Stimulated activated CD8-positive, alpha-beta memory T cell treated with anti-CD3 and anti-CD28 coated beads, Interleukin-7, amount 100 ng/mL, for 4 hours (primary cell): ENCODE results near the gene CFAP161.

ENCODE experiments used
- DNase-seq, 2 donors: peaks; one replicate each; pipeline ENCODE4 v3.0.0-alpha.2; 2020; ENCODE audit warnings: low read depth in 2 of 2

Gene CFAP161

GRCh38 chr15:81183439-81183775 is 49.3 kb downstream of the CFAP161 start:
- no peak for DNase-seq

- no peak for DNase-seq
Observed at GRCh38 chr15:81184188-81184587, 50.1 kb downstream of the CFAP161 start.

DNA sequence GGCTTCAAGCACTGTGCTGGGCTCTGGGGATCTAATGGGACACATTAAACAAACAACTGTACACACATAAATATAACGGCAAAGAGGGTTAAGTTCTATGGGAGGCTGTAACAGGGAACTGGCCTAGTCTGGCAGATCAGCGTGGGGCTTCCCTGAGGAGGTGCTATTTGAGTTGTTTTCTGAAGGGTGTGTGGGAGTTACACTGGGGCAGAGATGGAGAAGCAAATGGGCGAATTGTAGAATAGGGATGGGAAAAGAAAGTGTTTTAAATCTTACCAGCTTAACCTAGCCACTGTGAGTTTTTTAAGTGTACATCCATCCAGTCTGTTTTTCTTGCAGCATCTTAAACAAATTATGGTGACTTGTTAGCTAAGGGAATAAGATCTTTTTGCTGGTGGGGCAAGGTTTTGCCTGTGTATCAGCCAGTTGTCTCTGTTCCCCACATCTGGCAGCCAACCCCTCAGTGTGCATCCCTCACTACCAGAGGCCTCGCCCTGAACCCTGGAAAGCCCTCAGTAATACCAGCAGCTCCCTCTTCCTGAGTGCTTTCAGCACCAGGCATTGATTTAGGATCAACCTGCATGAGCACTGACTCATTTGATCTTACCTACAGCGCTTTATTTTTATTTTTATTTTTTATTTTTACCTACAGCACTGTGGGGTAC is 51.7 kb downstream of the CFAP161 start:
- DNase-seq = no peak

- no peak for DNase-seq
Observed at GRCh38 chr15:81188354-81188753, 54.3 kb downstream of the CFAP161 start.

- no peak for DNase-seq
Observed at GRCh38 chr15:81189583-81190283, 55.7 kb downstream of the CFAP161 start.

GRCh38 chr15:81190922-81191507 is 56.9 kb downstream of the CFAP161 start:
- no peak for DNase-seq

GRCh38 chr15:81191701-81192100 is 57.6 kb downstream of the CFAP161 start:
- no peak for DNase-seq

DNA sequence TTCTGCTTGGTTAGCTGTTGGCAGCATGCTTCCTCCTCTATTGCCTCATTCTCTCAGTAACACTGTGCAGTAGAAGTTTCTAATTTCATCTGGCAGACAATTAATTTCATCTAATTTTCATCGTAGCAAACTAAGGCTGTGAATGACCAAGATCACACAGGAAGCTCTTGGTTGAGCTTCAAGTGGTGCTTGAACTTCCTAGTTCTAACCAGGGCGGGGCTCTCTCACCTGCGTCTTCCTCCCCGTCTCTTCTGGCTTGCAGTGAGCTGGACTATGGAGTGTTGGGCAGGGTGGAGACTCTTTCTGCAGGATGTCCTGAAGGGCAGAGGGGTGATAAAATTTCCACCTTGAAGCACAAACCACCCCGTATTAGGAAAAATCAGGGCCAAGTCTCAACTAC is 60.7 kb downstream of the CFAP161 start:
- DNase-seq = no peak

DNA sequence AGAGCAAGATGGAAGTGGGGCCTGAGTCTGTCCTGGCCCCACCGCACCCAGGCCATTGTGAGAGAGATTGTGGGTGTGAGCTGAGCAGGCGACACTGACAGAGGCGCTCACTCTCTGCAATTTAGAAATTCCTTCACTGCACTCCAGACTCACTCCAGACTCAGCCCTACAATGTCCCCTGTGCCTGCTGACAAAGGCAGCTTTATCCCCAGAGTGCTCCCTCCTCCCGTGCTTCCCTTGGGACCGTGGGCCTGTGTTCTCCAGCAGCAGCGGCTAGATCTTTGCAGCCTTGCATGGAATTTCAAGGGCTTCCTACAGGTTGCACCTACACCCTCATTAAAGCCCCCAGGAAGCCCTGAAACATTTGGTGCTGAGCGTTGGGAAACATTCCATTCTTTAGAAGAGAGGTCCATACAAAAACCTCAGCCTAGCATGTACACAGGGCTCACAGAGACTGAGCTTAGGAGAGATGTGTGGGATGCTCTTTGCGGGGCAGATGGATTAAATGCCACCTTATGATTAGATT is 61.3 kb downstream of the CFAP161 start:
- no peak for DNase-seq

DNA sequence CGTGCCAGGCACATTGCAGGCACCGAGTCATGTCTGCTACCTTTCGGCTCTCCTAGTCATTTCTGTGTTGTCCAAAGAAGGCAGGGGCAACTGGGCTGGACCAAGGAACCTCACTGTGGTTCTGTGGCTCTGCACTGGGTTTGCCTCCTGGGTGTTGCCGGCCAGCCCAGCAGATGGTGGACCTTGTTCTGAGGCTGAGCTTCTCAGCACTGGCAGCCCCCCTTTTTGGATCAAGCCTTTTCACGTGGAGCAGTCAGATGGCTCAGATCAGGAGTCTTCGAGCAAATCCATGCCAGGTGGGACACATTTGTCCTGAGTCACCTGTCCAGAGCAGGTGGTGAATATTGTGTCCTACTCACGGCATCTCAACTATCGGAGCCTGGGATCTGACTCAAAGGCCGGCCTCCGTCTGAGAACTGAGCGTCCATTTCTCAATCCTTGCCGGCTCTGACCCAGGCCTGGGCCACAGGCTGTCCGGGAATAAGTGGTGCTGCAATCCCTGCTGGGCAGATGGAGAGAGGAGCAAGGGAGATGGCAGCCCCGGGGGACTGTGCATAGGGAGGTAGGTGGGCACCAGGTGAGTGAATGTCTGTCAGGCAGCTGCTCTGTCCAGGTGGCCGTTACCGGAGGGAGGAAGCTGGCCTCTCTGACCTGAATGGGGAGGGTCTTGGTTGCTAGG is 62.6 kb downstream of the CFAP161 start, which contains the start of gene IL16:
IL16 (plus strand) TSS at position 304 of the 679 bp plus-strand sequence. CDS start 28,521 bp downstream, outside the sequence.
- DNase-seq = no peak

DNA sequence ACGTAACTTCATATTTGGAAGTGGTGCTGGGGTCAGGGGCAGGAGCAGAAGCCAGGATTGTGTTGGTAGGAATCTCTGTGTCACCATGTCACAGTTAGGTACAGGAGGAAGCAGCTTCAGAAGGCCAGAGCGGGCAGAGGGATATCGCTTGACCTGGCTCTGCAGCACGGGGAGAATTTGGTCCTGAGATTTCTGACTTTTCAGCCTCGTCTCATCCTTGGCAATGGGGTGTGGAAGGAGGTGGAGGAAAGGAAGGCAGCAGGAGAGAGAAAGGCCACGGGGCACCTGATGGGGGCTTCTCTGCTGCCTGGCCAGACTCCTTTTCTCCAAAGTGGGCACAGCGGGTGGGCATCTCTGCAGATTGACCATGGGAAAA is 63.2 kb downstream of the CFAP161 start:
- no peak for DNase-seq

- no peak for DNase-seq
Observed at GRCh38 chr15:81197688-81198281, 63.7 kb downstream of the CFAP161 start.
